Liver (tissue), 3 donors: ENCODE data around the gene HEBP2.

Source experiments
- FOXA1 ChIP-seq: IDR thresholded peaks from 2 replicates; pipeline ENCODE4 v1.6.1; 2016; ENCODE audit warnings: antibody characterized with exemption
- GABPA ChIP-seq, 2 donors: IDR thresholded peaks in 1 of 2; conservative IDR thresholded peaks in 1 of 2; 2 replicates each; pipeline ENCODE4 v1.6.1; 2016; ENCODE audit warnings: antibody characterized with exemption in 2 of 2, mild to moderate bottlenecking in 1 of 2, moderate library complexity in 1 of 2
- HNF4A ChIP-seq, 2 donors: conservative IDR thresholded peaks; 2 replicates each; pipeline ENCODE4 v1.6.1; 2016; ENCODE audit warnings: antibody characterized with exemption in 2 of 2, mild to moderate bottlenecking in 2 of 2
- JUND ChIP-seq, 2 donors: IDR thresholded peaks; 2 replicates each; pipeline ENCODE4 v1.6.1; 2016; ENCODE audit warnings: antibody characterized with exemption in 2 of 2
- RAD21 ChIP-seq, 2 donors: IDR thresholded peaks; 2 replicates each; pipeline ENCODE4 v1.6.1; 2016; ENCODE audit warnings: antibody characterized with exemption in 2 of 2, mild to moderate bottlenecking in 2 of 2
- SP1 ChIP-seq: IDR thresholded peaks from 2 replicates; pipeline ENCODE4 v1.6.1; 2018; ENCODE audit warnings: antibody characterized with exemption, mild to moderate bottlenecking
- TAF1 ChIP-seq: conservative IDR thresholded peaks from 2 replicates; pipeline ENCODE4 v1.6.1; 2016; ENCODE audit warnings: antibody characterized with exemption, mild to moderate bottlenecking
- YY1 ChIP-seq: IDR thresholded peaks from 2 replicates; pipeline ENCODE4 v1.6.1; 2016; ENCODE audit warnings: antibody characterized with exemption, mild to moderate bottlenecking
- TF ChIP-seq, protein P1 (sequence below): fragments of 150-350 bp; IDR thresholded peaks from 2 replicates; pipeline ENCODE4 v1.5.1; 2017; ENCODE audit warnings: improper control_type of control experiment, low read depth, low read length; ENCODE audit not compliant: missing input control
- TF ChIP-seq, protein P2 (sequence below): IDR thresholded peaks from 2 replicates; pipeline ENCODE4 v1.6.1; 2016; ENCODE audit warnings: antibody characterized with exemption, mild to moderate bottlenecking
- TF ChIP-seq, protein P3 (sequence below): IDR thresholded peaks from 2 replicates; pipeline ENCODE4 v1.6.1; 2016; ENCODE audit warnings: antibody characterized with exemption
- TF ChIP-seq, protein P4 (sequence below): IDR thresholded peaks from 2 replicates; pipeline ENCODE4 v1.6.1; 2016; ENCODE audit warnings: antibody characterized with exemption
- donor health status: healthy.
- donor health status: healthy.

DNA sequence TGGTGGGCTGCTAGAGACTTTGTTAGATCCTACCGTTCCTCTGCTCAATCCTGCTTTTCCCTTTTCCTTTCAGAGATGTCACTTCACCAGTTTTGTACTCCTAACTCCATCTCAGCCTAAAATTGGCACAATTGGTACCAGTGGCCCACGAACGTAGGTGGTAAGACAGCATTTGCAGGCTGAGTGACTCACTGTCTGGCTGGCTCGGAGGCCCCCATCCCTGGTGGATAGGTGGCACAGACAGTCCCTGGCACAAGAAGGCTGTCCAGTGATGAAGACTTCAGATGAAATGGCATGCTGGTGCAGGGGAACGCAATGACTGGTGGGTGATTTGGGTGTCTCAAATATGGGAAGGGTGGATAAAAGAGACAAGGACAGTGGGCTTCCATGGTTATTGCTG lies 11.1 kb downstream of the HEBP2 start:
- TF ChIP-seq SP1 (no peak), GABPA (IDR thresholded peaks at IDR 0.05 in 1 of 2, conservative IDR thresholded peaks at IDR 0.05 in 1 of 2) (no peak), TAF1 (no peak), RAD21 (IDR thresholded peaks at IDR 0.05) (no peak), YY1 (no peak), FOXA1 (no peak), JUND (IDR thresholded peaks at IDR 0.05) (no peak), HNF4A (conservative IDR thresholded peaks at IDR 0.05) (no peak)
- TF ChIP-seq, protein P1, sequence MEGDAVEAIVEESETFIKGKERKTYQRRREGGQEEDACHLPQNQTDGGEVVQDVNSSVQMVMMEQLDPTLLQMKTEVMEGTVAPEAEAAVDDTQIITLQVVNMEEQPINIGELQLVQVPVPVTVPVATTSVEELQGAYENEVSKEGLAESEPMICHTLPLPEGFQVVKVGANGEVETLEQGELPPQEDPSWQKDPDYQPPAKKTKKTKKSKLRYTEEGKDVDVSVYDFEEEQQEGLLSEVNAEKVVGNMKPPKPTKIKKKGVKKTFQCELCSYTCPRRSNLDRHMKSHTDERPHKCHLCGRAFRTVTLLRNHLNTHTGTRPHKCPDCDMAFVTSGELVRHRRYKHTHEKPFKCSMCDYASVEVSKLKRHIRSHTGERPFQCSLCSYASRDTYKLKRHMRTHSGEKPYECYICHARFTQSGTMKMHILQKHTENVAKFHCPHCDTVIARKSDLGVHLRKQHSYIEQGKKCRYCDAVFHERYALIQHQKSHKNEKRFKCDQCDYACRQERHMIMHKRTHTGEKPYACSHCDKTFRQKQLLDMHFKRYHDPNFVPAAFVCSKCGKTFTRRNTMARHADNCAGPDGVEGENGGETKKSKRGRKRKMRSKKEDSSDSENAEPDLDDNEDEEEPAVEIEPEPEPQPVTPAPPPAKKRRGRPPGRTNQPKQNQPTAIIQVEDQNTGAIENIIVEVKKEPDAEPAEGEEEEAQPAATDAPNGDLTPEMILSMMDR, result no peak
- TF ChIP-seq, protein P2, sequence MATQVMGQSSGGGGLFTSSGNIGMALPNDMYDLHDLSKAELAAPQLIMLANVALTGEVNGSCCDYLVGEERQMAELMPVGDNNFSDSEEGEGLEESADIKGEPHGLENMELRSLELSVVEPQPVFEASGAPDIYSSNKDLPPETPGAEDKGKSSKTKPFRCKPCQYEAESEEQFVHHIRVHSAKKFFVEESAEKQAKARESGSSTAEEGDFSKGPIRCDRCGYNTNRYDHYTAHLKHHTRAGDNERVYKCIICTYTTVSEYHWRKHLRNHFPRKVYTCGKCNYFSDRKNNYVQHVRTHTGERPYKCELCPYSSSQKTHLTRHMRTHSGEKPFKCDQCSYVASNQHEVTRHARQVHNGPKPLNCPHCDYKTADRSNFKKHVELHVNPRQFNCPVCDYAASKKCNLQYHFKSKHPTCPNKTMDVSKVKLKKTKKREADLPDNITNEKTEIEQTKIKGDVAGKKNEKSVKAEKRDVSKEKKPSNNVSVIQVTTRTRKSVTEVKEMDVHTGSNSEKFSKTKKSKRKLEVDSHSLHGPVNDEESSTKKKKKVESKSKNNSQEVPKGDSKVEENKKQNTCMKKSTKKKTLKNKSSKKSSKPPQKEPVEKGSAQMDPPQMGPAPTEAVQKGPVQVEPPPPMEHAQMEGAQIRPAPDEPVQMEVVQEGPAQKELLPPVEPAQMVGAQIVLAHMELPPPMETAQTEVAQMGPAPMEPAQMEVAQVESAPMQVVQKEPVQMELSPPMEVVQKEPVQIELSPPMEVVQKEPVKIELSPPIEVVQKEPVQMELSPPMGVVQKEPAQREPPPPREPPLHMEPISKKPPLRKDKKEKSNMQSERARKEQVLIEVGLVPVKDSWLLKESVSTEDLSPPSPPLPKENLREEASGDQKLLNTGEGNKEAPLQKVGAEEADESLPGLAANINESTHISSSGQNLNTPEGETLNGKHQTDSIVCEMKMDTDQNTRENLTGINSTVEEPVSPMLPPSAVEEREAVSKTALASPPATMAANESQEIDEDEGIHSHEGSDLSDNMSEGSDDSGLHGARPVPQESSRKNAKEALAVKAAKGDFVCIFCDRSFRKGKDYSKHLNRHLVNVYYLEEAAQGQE, result no peak
- TF ChIP-seq, protein P3, sequence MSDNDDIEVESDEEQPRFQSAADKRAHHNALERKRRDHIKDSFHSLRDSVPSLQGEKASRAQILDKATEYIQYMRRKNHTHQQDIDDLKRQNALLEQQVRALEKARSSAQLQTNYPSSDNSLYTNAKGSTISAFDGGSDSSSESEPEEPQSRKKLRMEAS, result no peak
- TF ChIP-seq, protein P4, sequence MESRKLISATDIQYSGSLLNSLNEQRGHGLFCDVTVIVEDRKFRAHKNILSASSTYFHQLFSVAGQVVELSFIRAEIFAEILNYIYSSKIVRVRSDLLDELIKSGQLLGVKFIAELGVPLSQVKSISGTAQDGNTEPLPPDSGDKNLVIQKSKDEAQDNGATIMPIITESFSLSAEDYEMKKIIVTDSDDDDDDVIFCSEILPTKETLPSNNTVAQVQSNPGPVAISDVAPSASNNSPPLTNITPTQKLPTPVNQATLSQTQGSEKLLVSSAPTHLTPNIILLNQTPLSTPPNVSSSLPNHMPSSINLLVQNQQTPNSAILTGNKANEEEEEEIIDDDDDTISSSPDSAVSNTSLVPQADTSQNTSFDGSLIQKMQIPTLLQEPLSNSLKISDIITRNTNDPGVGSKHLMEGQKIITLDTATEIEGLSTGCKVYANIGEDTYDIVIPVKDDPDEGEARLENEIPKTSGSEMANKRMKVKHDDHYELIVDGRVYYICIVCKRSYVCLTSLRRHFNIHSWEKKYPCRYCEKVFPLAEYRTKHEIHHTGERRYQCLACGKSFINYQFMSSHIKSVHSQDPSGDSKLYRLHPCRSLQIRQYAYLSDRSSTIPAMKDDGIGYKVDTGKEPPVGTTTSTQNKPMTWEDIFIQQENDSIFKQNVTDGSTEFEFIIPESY, result no peak
